ENCODE measurements around the gene EXOC4.

Gene EXOC4

DNA sequence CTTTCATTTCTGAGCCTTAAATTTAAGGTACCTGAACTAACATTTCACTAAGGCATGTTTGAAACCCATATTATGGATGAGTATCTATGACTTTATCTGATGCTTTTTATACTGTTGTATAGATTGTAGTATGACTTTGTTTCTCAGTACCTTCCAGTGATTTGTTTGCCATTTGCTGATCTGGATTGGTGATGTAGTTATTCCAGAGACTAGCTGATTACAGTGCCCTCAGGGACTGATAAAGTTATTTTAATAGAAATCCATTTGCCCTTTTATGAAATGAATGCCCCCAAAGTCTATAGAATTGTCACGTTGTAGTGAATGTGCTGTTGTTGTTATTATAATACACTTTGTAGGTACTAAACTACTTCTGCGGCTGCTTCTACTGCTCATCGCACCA, 488.8 kb downstream of the EXOC4 start:
- Histone ChIP-seq H2BK5ac (ENCODE audit: low read length) (no peak overlapping the region), H3K4ac (ENCODE audit: low read length) (no peak overlapping the region), H3K4me2 (ENCODE audit: insufficient read depth, low read length, poor library complexity, severe bottlenecking) (no peak overlapping the region), H2AFZ (ENCODE audit: low read length) (no peak overlapping the region), H2BK15ac (ENCODE audit: low read length) (no peak overlapping the region), H3K9ac (ENCODE audit: low read depth, low read length, poor library complexity) (no peak overlapping the region), H3K36me3 (replicated peaks in 1 of 2; ENCODE audit: control insufficient read depth in 2 of 2, insufficient read depth in 2 of 2, low read length in 2 of 2) (no peaks in the 10 kb centered on the region), H3K23ac (ENCODE audit: low read depth, low read length, poor library complexity) (no peak overlapping the region), H4K8ac (ENCODE audit: low read depth, low read length) (no peak overlapping the region), H2BK120ac (ENCODE audit: low read depth, low read length) (no peak overlapping the region), H3K4me1 (ENCODE audit: control insufficient read depth in 2 of 2, insufficient read depth in 1 of 2, low read depth in 1 of 2, low read length in 2 of 2) (no peaks in the 10 kb centered on the region), H2BK12ac (ENCODE audit: low read length) (no peak overlapping the region), H4K91ac (ENCODE audit: low read depth, low read length, poor library complexity) (no peak overlapping the region), H3K4me3 (ENCODE audit: low read length in 2 of 2) (no peak overlapping the region), H3K14ac (ENCODE audit: low read length) (no peak overlapping the region), H3K27me3 (ENCODE audit: control insufficient read depth in 3 of 3, insufficient read depth in 3 of 3, low read depth in 1 of 3, low read length in 3 of 3) (no peaks in the 10 kb centered on the region), H3K18ac (ENCODE audit: low read length) (no peak overlapping the region), H3K9me3 (replicated peaks in 1 of 2; ENCODE audit: control insufficient read depth in 2 of 2, insufficient read depth in 1 of 2, low read depth in 1 of 2, low read length in 2 of 2) (no peaks in the 10 kb centered on the region), H3K27ac (replicated peaks; ENCODE audit: low read length) (no peak overlapping the region), H2AK5ac (ENCODE audit: low read depth, low read length) (no peak overlapping the region), H3K79me1 (ENCODE audit: low read depth, low read length) (no peaks in the 10 kb centered on the region)
- no CpG with 5 or more reads among the region's 3 CpGs for WGBS, 2 donors (ENCODE audit: extremely low coverage in 2 of 2, insufficient read length in 2 of 2, insufficient replicate concordance in 1 of 2)
- no peak for DNase-seq (ENCODE audit: low spot score)

DNA sequence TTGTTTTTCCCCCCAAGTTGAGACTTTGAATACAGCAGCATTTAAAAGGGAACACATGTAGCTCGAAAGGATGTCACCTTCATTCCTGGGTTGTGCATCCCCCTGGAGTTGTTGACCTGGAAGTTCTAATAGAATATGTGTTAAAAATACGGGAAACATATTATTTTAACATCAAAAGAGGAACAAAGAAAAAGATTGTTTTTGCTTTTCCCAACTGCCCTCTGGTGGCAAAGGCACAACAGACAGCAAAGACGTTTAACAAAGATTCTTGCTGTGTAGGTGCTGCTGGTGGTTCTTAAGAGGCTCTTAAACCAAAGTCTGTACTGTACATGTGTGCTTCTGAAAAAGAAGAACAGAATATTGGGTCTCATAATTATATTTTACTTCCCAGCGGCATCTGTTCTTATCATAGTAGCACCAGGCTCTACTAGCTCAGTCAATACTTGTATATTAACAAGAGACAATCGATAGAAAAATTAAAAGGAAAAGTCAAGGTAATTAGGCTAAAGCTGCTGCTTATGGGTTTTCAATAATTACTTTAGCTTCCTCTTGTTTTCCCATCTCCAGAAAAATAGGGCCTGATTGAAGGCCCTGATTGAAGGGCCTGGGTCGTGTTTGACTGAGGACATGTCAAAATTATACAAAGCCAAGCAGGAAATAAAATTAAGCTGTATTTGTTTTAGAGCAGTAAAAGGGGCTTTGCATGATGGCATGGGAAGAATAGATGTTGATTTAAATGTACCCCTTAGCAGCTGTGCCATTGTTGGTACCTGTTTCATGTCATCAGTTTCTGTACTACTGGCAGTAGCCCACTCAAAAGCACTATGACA, 490.0 kb downstream of the EXOC4 start:
- no peak overlapping the region for H2BK12ac ChIP-seq (ENCODE audit: low read length)
- H4K8ac ChIP-seq (ENCODE audit: low read depth, low read length): no peak overlapping the region
- WGBS, 2 donors (ENCODE audit: extremely low coverage in 2 of 2, insufficient read length in 2 of 2, insufficient replicate concordance in 1 of 2): no CpG with 5 or more reads among the region's 6 CpGs
- H2AFZ ChIP-seq (ENCODE audit: low read length): no peak overlapping the region
- H2BK5ac ChIP-seq (ENCODE audit: low read length): no peak overlapping the region
- H3K27ac ChIP-seq (replicated peaks; ENCODE audit: low read length): no peak overlapping the region
- DNase-seq (ENCODE audit: low spot score): no peak
- H2BK15ac ChIP-seq (ENCODE audit: low read length): no peak overlapping the region
- no peak overlapping the region for H3K4me2 ChIP-seq (ENCODE audit: insufficient read depth, low read length, poor library complexity, severe bottlenecking)
- H3K36me3 ChIP-seq (replicated peaks in 1 of 2; ENCODE audit: control insufficient read depth in 2 of 2, insufficient read depth in 2 of 2, low read length in 2 of 2): no peaks in the 10 kb centered on the region
- H3K79me1 ChIP-seq (ENCODE audit: low read depth, low read length): no peaks in the 10 kb centered on the region
- H3K9me3 ChIP-seq (replicated peaks in 1 of 2; ENCODE audit: control insufficient read depth in 2 of 2, insufficient read depth in 1 of 2, low read depth in 1 of 2, low read length in 2 of 2): no peaks in the 10 kb centered on the region
- no peak overlapping the region for H3K14ac ChIP-seq (ENCODE audit: low read length)
- no peak overlapping the region for H3K4ac ChIP-seq (ENCODE audit: low read length)
- no peaks in the 10 kb centered on the region for H3K4me1 ChIP-seq (ENCODE audit: control insufficient read depth in 2 of 2, insufficient read depth in 1 of 2, low read depth in 1 of 2, low read length in 2 of 2)
- no peak overlapping the region for H3K23ac ChIP-seq (ENCODE audit: low read depth, low read length, poor library complexity)
- no peak overlapping the region for H2AK5ac ChIP-seq (ENCODE audit: low read depth, low read length)
- H3K18ac ChIP-seq (ENCODE audit: low read length): no peak overlapping the region
- H2BK120ac ChIP-seq (ENCODE audit: low read depth, low read length): no peak overlapping the region
- no peak overlapping the region for H3K4me3 ChIP-seq (ENCODE audit: low read length in 2 of 2)
- no peak overlapping the region for H3K9ac ChIP-seq (ENCODE audit: low read depth, low read length, poor library complexity)
- no peak overlapping the region for H4K91ac ChIP-seq (ENCODE audit: low read depth, low read length, poor library complexity)
- no peaks in the 10 kb centered on the region for H3K27me3 ChIP-seq (ENCODE audit: control insufficient read depth in 3 of 3, insufficient read depth in 3 of 3, low read depth in 1 of 3, low read length in 3 of 3)

DNA sequence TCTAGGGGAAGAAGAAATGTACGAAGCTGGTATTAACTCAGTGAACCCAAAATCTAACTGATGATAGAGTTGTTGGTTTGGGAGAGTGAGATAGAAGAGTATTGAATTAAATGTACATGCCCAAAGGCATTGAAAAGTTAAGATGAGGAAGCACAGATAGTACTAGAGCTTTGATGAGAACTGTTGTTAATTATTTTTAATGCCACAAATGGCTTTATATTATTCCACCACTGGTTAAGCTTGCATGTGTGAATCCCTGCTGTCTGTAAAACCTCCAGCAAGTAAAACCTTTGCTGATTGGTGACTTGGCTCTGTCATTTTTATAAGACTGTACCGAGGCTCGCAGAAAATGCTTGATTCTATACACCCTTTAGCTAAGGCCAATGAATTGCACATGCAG, 491.6 kb downstream of the EXOC4 start:
- no peaks in the 10 kb centered on the region for H3K4me1 ChIP-seq (ENCODE audit: control insufficient read depth in 2 of 2, insufficient read depth in 1 of 2, low read depth in 1 of 2, low read length in 2 of 2)
- no peak overlapping the region for H4K91ac ChIP-seq (ENCODE audit: low read depth, low read length, poor library complexity)
- no peak for DNase-seq (ENCODE audit: low spot score)
- no peaks in the 10 kb centered on the region for H3K36me3 ChIP-seq (replicated peaks in 1 of 2; ENCODE audit: control insufficient read depth in 2 of 2, insufficient read depth in 2 of 2, low read length in 2 of 2)
- H2BK5ac ChIP-seq (ENCODE audit: low read length): no peak overlapping the region
- H2BK12ac ChIP-seq (ENCODE audit: low read length): no peak overlapping the region
- no peak overlapping the region for H2BK120ac ChIP-seq (ENCODE audit: low read depth, low read length)
- H3K9ac ChIP-seq (ENCODE audit: low read depth, low read length, poor library complexity): no peak overlapping the region
- H3K4me3 ChIP-seq (ENCODE audit: low read length in 2 of 2): no peak overlapping the region
- H3K14ac ChIP-seq (ENCODE audit: low read length): no peak overlapping the region
- H3K79me1 ChIP-seq (ENCODE audit: low read depth, low read length): no peaks in the 10 kb centered on the region
- no CpG with 5 or more reads among the region's 3 CpGs for WGBS, 2 donors (ENCODE audit: extremely low coverage in 2 of 2, insufficient read length in 2 of 2, insufficient replicate concordance in 1 of 2)
- no peak overlapping the region for H3K4me2 ChIP-seq (ENCODE audit: insufficient read depth, low read length, poor library complexity, severe bottlenecking)
- H3K4ac ChIP-seq (ENCODE audit: low read length): no peak overlapping the region
- H2BK15ac ChIP-seq (ENCODE audit: low read length): no peak overlapping the region
- H3K9me3 ChIP-seq (replicated peaks in 1 of 2; ENCODE audit: control insufficient read depth in 2 of 2, insufficient read depth in 1 of 2, low read depth in 1 of 2, low read length in 2 of 2): no peaks in the 10 kb centered on the region
- no peak overlapping the region for H4K8ac ChIP-seq (ENCODE audit: low read depth, low read length)
- no peaks in the 10 kb centered on the region for H3K27me3 ChIP-seq (ENCODE audit: control insufficient read depth in 3 of 3, insufficient read depth in 3 of 3, low read depth in 1 of 3, low read length in 3 of 3)
- no peak overlapping the region for H2AK5ac ChIP-seq (ENCODE audit: low read depth, low read length)
- H3K18ac ChIP-seq (ENCODE audit: low read length): no peak overlapping the region
- H2AFZ ChIP-seq (ENCODE audit: low read length): no peak overlapping the region
- no peak overlapping the region for H3K23ac ChIP-seq (ENCODE audit: low read depth, low read length, poor library complexity)
- no peak overlapping the region for H3K27ac ChIP-seq (replicated peaks; ENCODE audit: low read length)

DNA sequence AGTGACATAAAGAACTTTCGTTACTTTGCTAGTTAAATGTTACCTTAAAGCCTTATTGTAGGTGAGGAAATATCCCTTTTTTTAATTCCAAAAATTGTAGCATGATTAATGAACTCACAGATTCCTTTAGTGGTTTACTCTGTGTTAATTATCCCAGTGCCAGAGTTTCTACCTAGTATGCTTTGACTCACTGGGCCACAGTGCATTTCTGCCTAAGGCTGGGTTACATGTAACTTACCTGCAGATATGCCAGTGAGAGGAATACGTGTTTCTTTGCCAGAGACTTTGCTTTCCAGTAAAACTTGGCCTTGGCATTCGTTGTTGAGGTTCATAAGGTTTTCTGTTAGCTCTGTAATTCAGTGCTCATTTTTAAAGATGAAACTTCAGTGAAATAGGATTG, 493.4 kb downstream of the EXOC4 start:
- H4K91ac ChIP-seq (ENCODE audit: low read depth, low read length, poor library complexity): no peak overlapping the region
- no peak overlapping the region for H2AFZ ChIP-seq (ENCODE audit: low read length)
- no peak overlapping the region for H3K4me3 ChIP-seq (ENCODE audit: low read length in 2 of 2)
- H3K9ac ChIP-seq (ENCODE audit: low read depth, low read length, poor library complexity): no peak overlapping the region
- no peak overlapping the region for H2BK15ac ChIP-seq (ENCODE audit: low read length)
- DNase-seq (ENCODE audit: low spot score): no peak
- no peak overlapping the region for H3K23ac ChIP-seq (ENCODE audit: low read depth, low read length, poor library complexity)
- H3K4me1 ChIP-seq (ENCODE audit: control insufficient read depth in 2 of 2, insufficient read depth in 1 of 2, low read depth in 1 of 2, low read length in 2 of 2): no peaks in the 10 kb centered on the region
- no peaks in the 10 kb centered on the region for H3K36me3 ChIP-seq (replicated peaks in 1 of 2; ENCODE audit: control insufficient read depth in 2 of 2, insufficient read depth in 2 of 2, low read length in 2 of 2)
- no peak overlapping the region for H3K27ac ChIP-seq (replicated peaks; ENCODE audit: low read length)
- H3K14ac ChIP-seq (ENCODE audit: low read length): no peak overlapping the region
- H2BK120ac ChIP-seq (ENCODE audit: low read depth, low read length): no peak overlapping the region
- H3K18ac ChIP-seq (ENCODE audit: low read length): no peak overlapping the region
- no peak overlapping the region for H3K4me2 ChIP-seq (ENCODE audit: insufficient read depth, low read length, poor library complexity, severe bottlenecking)
- H2BK12ac ChIP-seq (ENCODE audit: low read length): no peak overlapping the region
- H2BK5ac ChIP-seq (ENCODE audit: low read length): no peak overlapping the region
- H3K27me3 ChIP-seq (ENCODE audit: control insufficient read depth in 3 of 3, insufficient read depth in 3 of 3, low read depth in 1 of 3, low read length in 3 of 3): no peaks in the 10 kb centered on the region
- no peak overlapping the region for H3K4ac ChIP-seq (ENCODE audit: low read length)
- no peaks in the 10 kb centered on the region for H3K9me3 ChIP-seq (replicated peaks in 1 of 2; ENCODE audit: control insufficient read depth in 2 of 2, insufficient read depth in 1 of 2, low read depth in 1 of 2, low read length in 2 of 2)
- WGBS, 2 donors (ENCODE audit: extremely low coverage in 2 of 2, insufficient read length in 2 of 2, insufficient replicate concordance in 1 of 2): no CpG with 5 or more reads among the region's 3 CpGs
- H4K8ac ChIP-seq (ENCODE audit: low read depth, low read length): no peak overlapping the region
- no peak overlapping the region for H2AK5ac ChIP-seq (ENCODE audit: low read depth, low read length)
- H3K79me1 ChIP-seq (ENCODE audit: low read depth, low read length): no peaks in the 10 kb centered on the region
